OCI-LY3 (cell line): ENCODE data around the gene RNF141.

Source experiments
- EZH2phosphoT487 ChIP-seq: fragments of 200-600 bp; shearing (Covaris generic); IDR thresholded peaks from 2 replicates; pipeline ENCODE4 v1.6.1; 2018; ENCODE audit warnings: antibody characterized with exemption, mixed run types, low read depth
- TF ChIP-seq, protein P1 (sequence below): fragments of 200-600, 300-600 bp; sonication (generic); IDR thresholded peaks from 2 replicates; pipeline ENCODE4 v1.5.1; 2014; ENCODE audit warnings: antibody characterized with exemption, low read length, low read depth

DNA sequence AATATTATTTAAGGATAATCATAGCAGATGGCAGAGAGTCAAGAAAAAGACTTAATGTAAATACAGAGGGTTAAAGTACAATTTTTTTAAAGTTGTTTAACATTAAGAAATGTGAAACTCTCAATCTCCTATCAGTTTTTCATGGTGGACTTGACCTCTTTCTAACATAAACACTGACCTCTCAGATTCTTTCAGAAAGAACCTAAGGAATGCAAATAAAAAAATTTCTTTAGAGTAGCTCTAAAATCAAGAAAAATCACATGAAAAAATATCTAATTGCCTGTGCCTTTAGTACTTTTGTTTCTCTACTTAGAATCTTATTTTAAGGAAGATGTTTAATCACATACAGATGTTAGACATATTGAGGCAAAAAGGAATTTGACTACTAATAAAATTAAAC lies 12.9 kb downstream of the RNF141 start:
- TF ChIP-seq, protein P1, sequence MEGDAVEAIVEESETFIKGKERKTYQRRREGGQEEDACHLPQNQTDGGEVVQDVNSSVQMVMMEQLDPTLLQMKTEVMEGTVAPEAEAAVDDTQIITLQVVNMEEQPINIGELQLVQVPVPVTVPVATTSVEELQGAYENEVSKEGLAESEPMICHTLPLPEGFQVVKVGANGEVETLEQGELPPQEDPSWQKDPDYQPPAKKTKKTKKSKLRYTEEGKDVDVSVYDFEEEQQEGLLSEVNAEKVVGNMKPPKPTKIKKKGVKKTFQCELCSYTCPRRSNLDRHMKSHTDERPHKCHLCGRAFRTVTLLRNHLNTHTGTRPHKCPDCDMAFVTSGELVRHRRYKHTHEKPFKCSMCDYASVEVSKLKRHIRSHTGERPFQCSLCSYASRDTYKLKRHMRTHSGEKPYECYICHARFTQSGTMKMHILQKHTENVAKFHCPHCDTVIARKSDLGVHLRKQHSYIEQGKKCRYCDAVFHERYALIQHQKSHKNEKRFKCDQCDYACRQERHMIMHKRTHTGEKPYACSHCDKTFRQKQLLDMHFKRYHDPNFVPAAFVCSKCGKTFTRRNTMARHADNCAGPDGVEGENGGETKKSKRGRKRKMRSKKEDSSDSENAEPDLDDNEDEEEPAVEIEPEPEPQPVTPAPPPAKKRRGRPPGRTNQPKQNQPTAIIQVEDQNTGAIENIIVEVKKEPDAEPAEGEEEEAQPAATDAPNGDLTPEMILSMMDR: no peak
- TF ChIP-seq EZH2phosphoT487: no peak
